Liver (tissue), 9 donors: ENCODE measurements around the gene MEGF11. TPM values are rescaled to one million over a fixed set of nuclear protein-coding genes. Genes with fewer than 3 reads are reported as not detected.

ENCODE experiments used
- DNase-seq: peaks from one replicate; pipeline ENCODE4 v3.0.0-alpha.2; 2017; ENCODE audit warnings: low spot score
- H3K27ac ChIP-seq, 2 donors: one replicate each; pipeline ENCODE4 v1.7.0; 2013; ENCODE audit warnings: inconsistent platforms in 2 of 2, low read length in 2 of 2, control low read depth in 1 of 2, low read depth in 1 of 2, mild to moderate bottlenecking in 1 of 2
- H3K27me3 ChIP-seq, 4 donors: one replicate each; pipeline versions ENCODE4 v1.6.1 to v1.7.0; 2013; ENCODE audit warnings: low read length in 3 of 4, inconsistent platforms in 1 of 4, mild to moderate bottlenecking in 1 of 4, moderate library complexity in 1 of 4; ENCODE audit not compliant: control insufficient read depth in 4 of 4, insufficient read depth in 4 of 4
- H3K36me3 ChIP-seq, 4 donors: one replicate each; pipeline versions ENCODE4 v1.6.1 to v1.7.0; 2013; ENCODE audit warnings: low read length in 3 of 4, mild to moderate bottlenecking in 3 of 4, low read depth in 1 of 4, moderate library complexity in 1 of 4; ENCODE audit not compliant: control insufficient read depth in 4 of 4, insufficient read depth in 3 of 4
- H3K4me1 ChIP-seq, 4 donors: one replicate each; pipeline versions ENCODE4 v1.6.1 to v1.7.0; 2013; ENCODE audit warnings: low read length in 3 of 4, mild to moderate bottlenecking in 3 of 4, moderate library complexity in 1 of 4; ENCODE audit not compliant: control insufficient read depth in 4 of 4, insufficient read depth in 4 of 4
- H3K4me3 ChIP-seq, 3 donors: one replicate each; pipeline versions ENCODE4 v1.6.1 to v1.7.0; 2013; ENCODE audit warnings: low read length in 3 of 3, control low read depth in 1 of 3, low read depth in 1 of 3, mild to moderate bottlenecking in 1 of 3
- H3K9ac ChIP-seq, 2 donors: one replicate each; pipeline ENCODE4 v1.7.0; 2013; ENCODE audit warnings: low read length in 2 of 2, mild to moderate bottlenecking in 2 of 2, moderate library complexity in 2 of 2, control low read depth in 1 of 2, low read depth in 1 of 2
- H3K9me3 ChIP-seq, 4 donors: one replicate each; pipeline versions ENCODE4 v1.6.1 to v1.7.0; 2013; ENCODE audit warnings: low read length in 3 of 4; ENCODE audit not compliant: control insufficient read depth in 4 of 4
- GABPA ChIP-seq, 2 donors: IDR thresholded peaks in 1 of 2; conservative IDR thresholded peaks in 1 of 2; 2 replicates each; pipeline ENCODE4 v1.6.1; 2016; ENCODE audit warnings: antibody characterized with exemption in 2 of 2, mild to moderate bottlenecking in 1 of 2, moderate library complexity in 1 of 2
- HNF4A ChIP-seq, 2 donors: conservative IDR thresholded peaks; 2 replicates each; pipeline ENCODE4 v1.6.1; 2016; ENCODE audit warnings: antibody characterized with exemption in 2 of 2, mild to moderate bottlenecking in 2 of 2
- HNF4G ChIP-seq: IDR thresholded peaks from 2 replicates; pipeline ENCODE4 v1.6.1; 2016; ENCODE audit warnings: antibody characterized with exemption
- JUND ChIP-seq, 2 donors: IDR thresholded peaks; 2 replicates each; pipeline ENCODE4 v1.6.1; 2016; ENCODE audit warnings: antibody characterized with exemption in 2 of 2
- MAX ChIP-seq: IDR thresholded peaks from 2 replicates; pipeline ENCODE4 v1.6.1; 2016; ENCODE audit warnings: antibody characterized with exemption
- NR2F2 ChIP-seq: IDR thresholded peaks from 2 replicates; pipeline ENCODE4 v1.6.1; 2016; ENCODE audit warnings: antibody characterized with exemption
- REST ChIP-seq: IDR thresholded peaks from 2 replicates; pipeline ENCODE4 v1.6.1; 2016; ENCODE audit warnings: antibody characterized with exemption, mild to moderate bottlenecking
- RXRA ChIP-seq, 2 donors: IDR thresholded peaks; 2 replicates each; pipeline ENCODE4 v1.6.1; 2017 to 2018; ENCODE audit warnings: antibody characterized with exemption in 2 of 2, mild to moderate bottlenecking in 1 of 2
- SP1 ChIP-seq: IDR thresholded peaks from 2 replicates; pipeline ENCODE4 v1.6.1; 2018; ENCODE audit warnings: antibody characterized with exemption, mild to moderate bottlenecking
- TAF1 ChIP-seq: conservative IDR thresholded peaks from 2 replicates; pipeline ENCODE4 v1.6.1; 2016; ENCODE audit warnings: antibody characterized with exemption, mild to moderate bottlenecking
- ZBTB33 ChIP-seq: IDR thresholded peaks from 2 replicates; pipeline ENCODE4 v1.6.1; 2016; ENCODE audit warnings: antibody characterized with exemption
- WGBS: extraction: QIAGEN DNeasy Blood & Tissue Kit; methylation state at CpG from one replicate; pipeline ENCODE4 v1.1.7; 2013; 5-methylcytosine and 5-hydroxymethylcytosine counted together
- polyA plus RNA-seq, 2 donors: library from polyadenylated mRNA; stranded (reverse) in 1 of 2; unstranded in 1 of 2; fragments of 200-250 nt in 1 of 2; fragments of >200 nt in 1 of 2; fragmentation: Nextera tagmentation in 1 of 2; extraction: Ambion mirVana in 1 of 2; gene quantifications; one replicate each; pipeline versions ENCODE4 v1.2.1 to v1.2.3, GENCODE V29; 2013 to 2015
- total RNA-seq, 2 donors: library from RNA; depleted of rRNA; stranded (reverse); fragments of >200 nt; gene quantifications; one replicate each; pipeline ENCODE4 v1.2.3, GENCODE V29; 2014
- donor health status: healthy.
- donor health status: healthy.
- donor health status: healthy.
- donor health status: healthy.
- donor health status: healthy.

Gene MEGF11
- total and polyA plus RNA-seq, 4 donors, result under 0.01 to 0.51 (median 0.03) TPM; not detected in 1

- H3K9me3 ChIP-seq, result peaks cover 0 to 6% (median 2%) of the 10 kb centered on the region in 4 donors
- H3K4me3 ChIP-seq, result no peak overlapping the region
- WGBS, result 83% methylated on average over 8 of the region's 8 CpGs
- no peak overlapping the region for H3K27ac ChIP-seq
- DNase-seq, result no peak
- TF ChIP-seq TAF1 (no peak), RXRA (IDR thresholded peaks at IDR 0.05) (no peak), HNF4G (no peak), MAX (no peak)
- peaks cover 0 to 3% (median 0%) of the 10 kb centered on the region in 4 donors for H3K27me3 ChIP-seq
- no peaks in the 10 kb centered on the region for H3K4me1 ChIP-seq
- no peak overlapping the region for H3K9ac ChIP-seq
- no peaks in the 10 kb centered on the region for H3K36me3 ChIP-seq
Measured at GRCh38 chr15:66231394-66232266, 21.9 kb downstream of the MEGF11 start.

GRCh38 chr15:66229790-66230465, 23.6 kb downstream of the MEGF11 start:
- peaks cover 0 to 6% (median 2%) of the 10 kb centered on the region in 4 donors for H3K9me3 ChIP-seq
- H3K27me3 ChIP-seq, result peaks cover 0 to 3% (median 0%) of the 10 kb centered on the region in 4 donors
- no peak overlapping the region for H3K9ac ChIP-seq
- no peaks in the 10 kb centered on the region for H3K36me3 ChIP-seq
- TF ChIP-seq ZBTB33, result no peak
- TF ChIP-seq REST, result no peak
- no peak for TF ChIP-seq SP1
- no peak for TF ChIP-seq TAF1
- TF ChIP-seq GABPA (IDR thresholded peaks at IDR 0.05 in 1 of 2, conservative IDR thresholded peaks at IDR 0.05 in 1 of 2), result no peak
- no peak for TF ChIP-seq JUND (IDR thresholded peaks at IDR 0.05)
- TF ChIP-seq NR2F2, result no peak
- TF ChIP-seq HNF4G, result no peak
- TF ChIP-seq HNF4A (conservative IDR thresholded peaks at IDR 0.05), result no peak
- H3K27ac ChIP-seq, result no peak overlapping the region
- no peak overlapping the region for H3K4me3 ChIP-seq
- WGBS, result 70% methylated on average over 6 of the region's 6 CpGs
- H3K4me1 ChIP-seq, result no peaks in the 10 kb centered on the region
- no peak for DNase-seq
